Liver (tissue), 3 donors: ENCODE data around the gene CCDC88C.

Source experiments
- CTCF ChIP-seq: fragments of 150-350 bp; IDR thresholded peaks from 2 replicates; pipeline ENCODE4 v1.5.1; 2017; ENCODE audit warnings: improper control_type of control experiment, low read depth, low read length; ENCODE audit not compliant: missing input control
- EGR1 ChIP-seq, 2 donors: IDR thresholded peaks; 2 replicates each; pipeline ENCODE4 v1.6.1; 2016 to 2018; ENCODE audit warnings: antibody characterized with exemption in 2 of 2, low read depth in 2 of 2
- FOXA1 ChIP-seq: IDR thresholded peaks from 2 replicates; pipeline ENCODE4 v1.6.1; 2016; ENCODE audit warnings: antibody characterized with exemption
- GABPA ChIP-seq, 2 donors: IDR thresholded peaks in 1 of 2; conservative IDR thresholded peaks in 1 of 2; 2 replicates each; pipeline ENCODE4 v1.6.1; 2016; ENCODE audit warnings: antibody characterized with exemption in 2 of 2, mild to moderate bottlenecking in 1 of 2, moderate library complexity in 1 of 2
- HNF4A ChIP-seq, 2 donors: conservative IDR thresholded peaks; 2 replicates each; pipeline ENCODE4 v1.6.1; 2016; ENCODE audit warnings: antibody characterized with exemption in 2 of 2, mild to moderate bottlenecking in 2 of 2
- JUND ChIP-seq, 2 donors: IDR thresholded peaks; 2 replicates each; pipeline ENCODE4 v1.6.1; 2016; ENCODE audit warnings: antibody characterized with exemption in 2 of 2
- RAD21 ChIP-seq, 2 donors: IDR thresholded peaks; 2 replicates each; pipeline ENCODE4 v1.6.1; 2016; ENCODE audit warnings: antibody characterized with exemption in 2 of 2, mild to moderate bottlenecking in 2 of 2
- REST ChIP-seq: IDR thresholded peaks from 2 replicates; pipeline ENCODE4 v1.6.1; 2016; ENCODE audit warnings: antibody characterized with exemption, mild to moderate bottlenecking
- SP1 ChIP-seq: IDR thresholded peaks from 2 replicates; pipeline ENCODE4 v1.6.1; 2018; ENCODE audit warnings: antibody characterized with exemption, mild to moderate bottlenecking
- TAF1 ChIP-seq: conservative IDR thresholded peaks from 2 replicates; pipeline ENCODE4 v1.6.1; 2016; ENCODE audit warnings: antibody characterized with exemption, mild to moderate bottlenecking
- YY1 ChIP-seq: IDR thresholded peaks from 2 replicates; pipeline ENCODE4 v1.6.1; 2016; ENCODE audit warnings: antibody characterized with exemption, mild to moderate bottlenecking
- TF ChIP-seq, protein P1 (sequence below): IDR thresholded peaks from 2 replicates; pipeline ENCODE4 v1.6.1; 2016; ENCODE audit warnings: antibody characterized with exemption
- TF ChIP-seq, protein P2 (sequence below): IDR thresholded peaks from 2 replicates; pipeline ENCODE4 v1.6.1; 2016; ENCODE audit warnings: antibody characterized with exemption
- donor health status: healthy.
- donor health status: healthy.

- no peak for TF ChIP-seq CTCF
- no peak for TF ChIP-seq EGR1 (IDR thresholded peaks at IDR 0.05; ENCODE audit: low read depth in 2 of 2)
- TF ChIP-seq TAF1, result no peak
- no peak for TF ChIP-seq REST
- TF ChIP-seq, protein P1, sequence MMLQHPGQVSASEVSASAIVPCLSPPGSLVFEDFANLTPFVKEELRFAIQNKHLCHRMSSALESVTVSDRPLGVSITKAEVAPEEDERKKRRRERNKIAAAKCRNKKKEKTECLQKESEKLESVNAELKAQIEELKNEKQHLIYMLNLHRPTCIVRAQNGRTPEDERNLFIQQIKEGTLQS, result no peak
- no peak for TF ChIP-seq RAD21 (IDR thresholded peaks at IDR 0.05)
- no peak for TF ChIP-seq GABPA (IDR thresholded peaks at IDR 0.05 in 1 of 2, conservative IDR thresholded peaks at IDR 0.05 in 1 of 2)
- no peak for TF ChIP-seq FOXA1
- TF ChIP-seq YY1, result no peak
- TF ChIP-seq HNF4A (conservative IDR thresholded peaks at IDR 0.05), result no peak
- no peak for TF ChIP-seq JUND (IDR thresholded peaks at IDR 0.05)
- no peak for TF ChIP-seq SP1
- TF ChIP-seq, protein P2, sequence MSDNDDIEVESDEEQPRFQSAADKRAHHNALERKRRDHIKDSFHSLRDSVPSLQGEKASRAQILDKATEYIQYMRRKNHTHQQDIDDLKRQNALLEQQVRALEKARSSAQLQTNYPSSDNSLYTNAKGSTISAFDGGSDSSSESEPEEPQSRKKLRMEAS, result no peak
Observed at GRCh38 chr14:91258011-91258618, 159.5 kb downstream of the CCDC88C start.
